ENCODE results near the gene RDX.

GRCh38 chr11:110126936-110127335 lies 169.5 kb downstream of the RDX start:
- TF ChIP-seq ARNT (IDR thresholded peaks at IDR 0.05) = no peak
- no peak for TF ChIP-seq SP1 (IDR thresholded peaks at IDR 0.05)
- TF ChIP-seq FOXM1 (IDR thresholded peaks at IDR 0.05; ENCODE audit: borderline replicate concordance) = no peak
- no peak for TF ChIP-seq ZNF384 (IDR thresholded peaks at IDR 0.05)
- no peak for TF ChIP-seq HDGF (IDR thresholded peaks at IDR 0.05; ENCODE audit: borderline replicate concordance)
- no peak for TF ChIP-seq SUZ12 (IDR thresholded peaks at IDR 0.05)
- no peak for TF ChIP-seq ELF4 (IDR thresholded peaks at IDR 0.05)
- no peak for TF ChIP-seq FOXK2 (IDR thresholded peaks at IDR 0.05)
- TF ChIP-seq PKNOX1 (IDR thresholded peaks at IDR 0.05) = no peak
- no peak for TF ChIP-seq TARDBP (IDR thresholded peaks at IDR 0.05)
